AG04449 (cell line): ENCODE results near the gene MIGA1.

Experiments used
- CTCF ChIA-PET: fragments of 350-600 bp; formaldehyde crosslinking; extraction: SDS; loops from one replicate; lab custom pipeline; 2021; ENCODE audit warnings: antibody characterized with exemption; lab: Yijun Ruan, JAX
- POLR2A ChIA-PET: fragments of 400-600, 350-600 bp; formaldehyde crosslinking; extraction: SDS; loops from one replicate; lab custom pipeline; 2020; ENCODE audit warnings: antibody characterized with exemption, inconsistent platforms; lab: Yijun Ruan, JAX
- DNase-seq: peaks from one replicate; pipeline ENCODE4 v3.0.0-alpha.2; 2010; ENCODE audit warnings: low read depth, low spot score
- H3K4me3 ChIP-seq: 2 replicates; pipeline ENCODE4 v1.5.1; 2011; ENCODE audit warnings: low read depth, mild to moderate bottlenecking, control low read depth, low read length
- TF ChIP-seq, protein P1 (sequence below): IDR thresholded peaks from one replicate; pipeline ENCODE4 v1.5.1; 2011; ENCODE audit warnings: mild to moderate bottlenecking, moderate library complexity, low read length, control low read depth, inconsistent platforms; ENCODE audit not compliant: insufficient read depth; ENCODE audit errors: missing control alignments

MIGA1 gene

DNA sequence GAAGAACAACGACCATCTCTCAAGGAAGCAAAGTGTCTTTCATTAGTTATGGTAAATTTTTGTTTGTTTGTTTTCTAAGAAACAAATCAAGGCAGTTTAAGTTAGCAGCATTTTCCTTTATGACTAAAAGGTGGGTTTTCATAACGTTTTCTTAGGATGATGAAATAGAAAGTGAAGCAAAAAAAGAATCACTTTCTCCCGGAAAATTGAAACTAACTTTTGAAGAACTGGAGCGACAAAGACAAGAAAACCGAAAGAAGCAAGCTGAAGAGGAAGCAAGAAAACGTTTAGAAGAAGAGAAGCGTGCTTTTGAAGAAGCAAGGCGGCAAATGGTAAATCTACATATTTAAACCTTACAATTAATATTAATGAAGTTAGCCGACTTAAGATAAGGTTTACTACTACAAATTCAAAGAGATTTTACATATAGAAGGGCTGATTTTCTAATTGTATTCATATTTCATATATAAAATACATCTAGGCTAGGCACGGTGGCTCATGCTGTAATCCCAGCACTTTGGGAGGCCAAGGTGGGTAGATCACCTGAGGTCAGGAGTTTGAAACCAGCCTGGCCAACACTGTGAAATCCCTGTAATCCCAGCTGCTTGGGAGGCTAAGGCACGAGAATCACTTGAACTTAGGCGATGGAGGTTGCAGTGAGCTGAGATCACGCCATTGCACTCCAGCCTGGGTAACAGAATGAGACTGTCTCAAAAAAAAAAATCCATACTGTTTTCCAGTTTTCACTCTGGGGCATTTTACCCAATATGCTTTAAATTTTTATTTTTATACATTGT lies 147.3 kb downstream of the MIGA1 start:
- TF ChIP-seq, protein P1, sequence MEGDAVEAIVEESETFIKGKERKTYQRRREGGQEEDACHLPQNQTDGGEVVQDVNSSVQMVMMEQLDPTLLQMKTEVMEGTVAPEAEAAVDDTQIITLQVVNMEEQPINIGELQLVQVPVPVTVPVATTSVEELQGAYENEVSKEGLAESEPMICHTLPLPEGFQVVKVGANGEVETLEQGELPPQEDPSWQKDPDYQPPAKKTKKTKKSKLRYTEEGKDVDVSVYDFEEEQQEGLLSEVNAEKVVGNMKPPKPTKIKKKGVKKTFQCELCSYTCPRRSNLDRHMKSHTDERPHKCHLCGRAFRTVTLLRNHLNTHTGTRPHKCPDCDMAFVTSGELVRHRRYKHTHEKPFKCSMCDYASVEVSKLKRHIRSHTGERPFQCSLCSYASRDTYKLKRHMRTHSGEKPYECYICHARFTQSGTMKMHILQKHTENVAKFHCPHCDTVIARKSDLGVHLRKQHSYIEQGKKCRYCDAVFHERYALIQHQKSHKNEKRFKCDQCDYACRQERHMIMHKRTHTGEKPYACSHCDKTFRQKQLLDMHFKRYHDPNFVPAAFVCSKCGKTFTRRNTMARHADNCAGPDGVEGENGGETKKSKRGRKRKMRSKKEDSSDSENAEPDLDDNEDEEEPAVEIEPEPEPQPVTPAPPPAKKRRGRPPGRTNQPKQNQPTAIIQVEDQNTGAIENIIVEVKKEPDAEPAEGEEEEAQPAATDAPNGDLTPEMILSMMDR, result no peak
- DNase-seq, result no peak
- CTCF ChIA-PET, result no interaction called here
- POLR2A ChIA-PET, result no interaction called here
- no peak overlapping the region for H3K4me3 ChIP-seq

DNA sequence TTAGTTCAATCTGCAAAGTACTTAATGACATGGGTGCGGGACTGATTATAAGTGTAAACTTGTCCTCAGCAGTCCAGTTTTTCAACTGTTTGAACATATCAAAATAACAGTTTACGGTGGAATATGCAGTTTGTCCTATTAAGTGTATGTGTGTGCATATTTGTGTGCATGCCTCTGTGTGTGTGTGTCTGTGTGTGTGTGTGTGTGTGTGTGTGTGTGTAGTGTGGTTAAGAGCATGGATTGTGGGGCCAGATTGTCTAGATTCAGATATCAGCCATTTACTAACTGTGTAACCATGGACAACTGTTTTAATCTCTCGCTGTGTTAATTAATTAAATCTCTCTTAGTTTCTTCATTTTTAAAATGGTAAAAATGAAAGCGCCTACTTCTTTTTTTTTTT lies 148.0 kb downstream of the MIGA1 start:
- DNase-seq, result no peak
- TF ChIP-seq, protein P1, result no peak
- no peak overlapping the region for H3K4me3 ChIP-seq
- POLR2A ChIA-PET, result no interaction called here
- CTCF ChIA-PET, result no interaction called here
